Kidney epithelial cell (primary cell): ENCODE data around the gene MEGF6. TPM values are rescaled to one million over a fixed set of nuclear protein-coding genes. Genes with fewer than 3 reads are reported as not detected.
A peak's percentile ranks its signal among the peaks of the same experiment; 100 is the strongest.

Source experiments
- DNase-seq: peaks from one replicate; pipeline ENCODE4 v3.0.0-alpha.2; 2010; ENCODE audit warnings: low read depth
- H3K27me3 ChIP-seq: 2 replicates; pipeline ENCODE4 v1.6.0; 2011; ENCODE audit warnings: low read length; ENCODE audit not compliant: control insufficient read depth, insufficient read depth
- H3K36me3 ChIP-seq: 2 replicates; pipeline ENCODE4 v1.5.1; 2011; ENCODE audit warnings: low read length; ENCODE audit not compliant: control insufficient read depth, insufficient read depth
- H3K4me3 ChIP-seq: 2 replicates; pipeline ENCODE4 v1.5.1; 2011; ENCODE audit warnings: low read depth, mild to moderate bottlenecking, control low read depth, low read length
- CTCF ChIP-seq: IDR thresholded peaks from 2 replicates; pipeline ENCODE4 v1.5.1; 2011; ENCODE audit warnings: mild to moderate bottlenecking, moderate library complexity, low read length, control low read depth, inconsistent platforms; ENCODE audit not compliant: insufficient read depth, poor library complexity, severe bottlenecking
- total RNA-seq: library from RNA; depleted of rRNA; stranded (reverse); fragments of >200 nt; gene quantifications from 2 replicates; pipeline ENCODE4 v1.2.3, GENCODE V29; 2015

The MEGF6 gene
- total RNA-seq, 1 donor from 2014 or later = 13.1 TPM

DNA sequence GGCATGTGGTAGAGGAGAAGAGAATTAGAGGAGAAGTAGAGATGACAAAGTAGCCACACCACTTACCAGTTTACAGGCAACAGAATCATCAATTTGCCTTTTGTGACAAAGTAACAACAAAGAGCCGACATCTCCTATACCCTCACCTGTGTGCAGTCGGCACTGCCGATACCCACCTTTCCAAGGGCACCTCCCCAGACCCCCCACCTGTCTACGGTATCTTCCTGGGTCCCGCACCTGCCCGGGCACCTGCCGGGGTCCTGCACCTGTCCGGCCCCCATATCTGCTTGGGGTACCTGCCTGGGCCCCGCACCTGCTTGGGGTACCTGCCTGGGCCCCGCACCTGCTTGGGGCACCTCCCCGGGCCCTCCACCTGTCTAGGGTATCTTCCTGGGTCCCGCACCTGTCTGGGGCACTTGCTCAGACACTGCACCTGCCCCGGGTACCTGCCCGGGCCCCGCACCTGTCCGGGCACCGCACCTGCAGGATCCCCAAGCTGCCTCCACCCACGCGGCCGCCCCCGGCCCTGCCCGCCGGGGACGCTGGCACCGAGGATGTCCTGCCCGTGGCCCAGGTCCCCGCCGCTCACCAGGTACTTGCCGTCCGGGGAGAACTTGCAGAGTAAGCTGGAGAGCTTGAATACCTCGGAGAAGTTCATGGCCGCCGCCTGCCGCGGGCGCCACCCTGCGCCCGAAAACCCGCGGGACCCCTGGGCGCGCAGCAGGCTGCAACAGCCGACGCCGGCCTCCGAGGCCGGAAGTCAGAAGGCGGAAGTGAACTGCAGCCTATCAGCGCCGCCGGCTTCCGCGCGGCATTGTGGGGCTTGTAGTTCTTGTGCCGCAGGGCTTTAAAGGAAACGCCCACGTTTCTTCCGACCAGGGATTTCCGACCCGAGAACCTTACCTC lies 38.3 kb upstream of the MEGF6 start, which contains the start of gene WRAP73:
TSS of gene WRAP73 (minus strand) at position 762 of the 906 bp plus-strand sequence. CDS start at position 658, 104 bp downstream.
- peak; percentile 76 for DNase-seq
- TF ChIP-seq CTCF = no peak
- Histone ChIP-seq H3K4me3 (peak within 1 kb of the TSS; percentile 97), H3K36me3 (no peaks in the 10 kb centered on the region), H3K27me3 (peaks cover 41% of the 10 kb centered on the region)

DNA sequence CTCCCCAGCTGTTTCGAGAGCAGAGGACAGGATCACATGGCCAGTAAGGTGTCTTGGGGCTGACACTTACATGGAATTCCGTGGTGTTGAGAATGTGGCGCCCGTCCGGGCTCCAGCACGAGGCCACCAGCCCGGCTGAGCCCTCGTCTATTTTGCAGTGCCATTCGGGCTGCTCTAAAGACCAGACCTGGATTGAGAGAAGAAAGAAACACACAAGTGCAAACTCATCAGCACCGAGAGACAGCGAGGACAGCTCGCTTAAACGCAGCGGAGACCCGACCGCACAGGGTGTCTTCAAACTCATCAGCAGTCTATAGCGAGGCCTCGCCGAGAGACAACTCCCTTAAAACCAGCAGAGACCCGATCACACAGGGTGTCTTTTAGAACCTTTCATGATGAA lies 35.3 kb upstream of the MEGF6 start:
- TF ChIP-seq CTCF = no peak
- H3K27me3 ChIP-seq = peaks cover 13% of the 10 kb centered on the region
- H3K4me3 ChIP-seq = no peak overlapping the region
- no peaks in the 10 kb centered on the region for H3K36me3 ChIP-seq
- DNase-seq = no peak

DNA sequence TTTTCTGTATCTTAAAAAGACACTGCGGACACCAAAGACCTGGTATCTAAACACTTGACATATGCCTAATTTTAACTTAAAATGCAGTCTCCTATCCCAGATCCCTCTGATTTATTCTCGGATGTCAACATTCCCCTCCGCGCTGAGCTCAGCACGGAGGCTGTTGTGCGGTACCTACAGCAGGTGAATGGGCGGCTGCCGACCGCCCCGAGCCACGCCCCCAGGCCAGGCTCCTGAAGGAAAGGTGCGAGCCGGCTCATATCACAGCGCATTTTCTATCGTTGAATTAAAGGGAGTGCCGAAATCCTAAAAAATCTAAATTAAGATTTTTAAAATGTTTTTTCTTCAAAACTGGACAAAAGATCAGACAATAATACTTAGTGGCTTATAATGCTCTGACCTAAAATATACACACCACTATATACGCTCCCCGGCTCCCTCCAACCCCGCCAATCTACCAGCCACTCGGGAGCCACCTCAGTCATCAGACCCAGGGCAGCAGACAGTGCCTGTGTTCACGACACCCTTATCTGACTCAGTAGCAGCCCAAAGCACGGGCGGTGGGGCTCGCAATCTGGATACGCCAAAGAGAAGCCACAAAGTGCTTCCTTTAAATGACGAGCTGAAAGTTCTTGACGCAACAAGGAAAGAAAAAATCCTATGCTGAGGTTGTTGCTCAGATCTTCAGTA lies 34.5 kb upstream of the MEGF6 start:
- Histone ChIP-seq H3K27me3 (peaks cover 5% of the 10 kb centered on the region), H3K36me3 (no peaks in the 10 kb centered on the region), H3K4me3 (no peak overlapping the region)
- no peak for DNase-seq
- TF ChIP-seq CTCF = no peak

GRCh38 chr1:3645247-3645646 lies 33.9 kb upstream of the MEGF6 start:
- Histone ChIP-seq H3K36me3 (no peaks in the 10 kb centered on the region), H3K4me3 (no peak overlapping the region), H3K27me3 (no peaks in the 10 kb centered on the region)
- TF ChIP-seq CTCF = no peak
- no peak for DNase-seq

- no peaks in the 10 kb centered on the region for H3K27me3 ChIP-seq
- TF ChIP-seq CTCF = no peak
- DNase-seq = no peak
- H3K4me3 ChIP-seq = no peak overlapping the region
- no peaks in the 10 kb centered on the region for H3K36me3 ChIP-seq
These were observed 33.0 kb upstream of the MEGF6 start for GRCh38 chr1:3644273-3644672.
